Measurements from ENCODE around the gene HDAC4.
"Not testable (repeated sequence)": the region's sequence is repeated elsewhere in the genome, so short reads cannot be mapped to it uniquely, and the experiment has no call there.

HDAC4 gene

DNA sequence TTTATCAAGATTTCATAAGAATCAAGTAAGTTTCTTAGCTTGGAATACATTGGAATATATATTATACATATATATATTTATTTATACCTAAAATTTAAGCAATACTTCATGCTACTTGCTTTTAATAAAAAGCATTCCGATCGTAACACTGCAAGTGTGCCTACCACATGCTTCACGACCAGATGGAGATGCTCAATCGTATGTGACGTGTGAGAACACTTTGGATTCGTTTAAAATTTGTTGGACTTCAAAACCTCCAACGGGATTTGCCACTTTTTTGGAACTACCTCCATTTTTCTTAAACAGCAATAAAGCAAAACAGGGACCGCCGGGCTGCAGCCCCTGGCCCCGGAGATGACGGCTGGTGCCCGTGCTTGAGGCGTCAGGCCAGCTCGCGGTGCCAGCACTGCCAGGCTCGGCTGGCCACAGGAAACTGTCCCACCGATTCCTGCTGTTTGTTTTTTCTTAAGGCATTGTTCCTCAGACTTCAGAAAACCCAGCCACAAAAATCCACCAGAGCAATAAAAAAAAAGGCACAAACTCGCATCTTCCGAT, 348.9 kb downstream of the HDAC4 start:
- DNase-seq = no peak

DNA sequence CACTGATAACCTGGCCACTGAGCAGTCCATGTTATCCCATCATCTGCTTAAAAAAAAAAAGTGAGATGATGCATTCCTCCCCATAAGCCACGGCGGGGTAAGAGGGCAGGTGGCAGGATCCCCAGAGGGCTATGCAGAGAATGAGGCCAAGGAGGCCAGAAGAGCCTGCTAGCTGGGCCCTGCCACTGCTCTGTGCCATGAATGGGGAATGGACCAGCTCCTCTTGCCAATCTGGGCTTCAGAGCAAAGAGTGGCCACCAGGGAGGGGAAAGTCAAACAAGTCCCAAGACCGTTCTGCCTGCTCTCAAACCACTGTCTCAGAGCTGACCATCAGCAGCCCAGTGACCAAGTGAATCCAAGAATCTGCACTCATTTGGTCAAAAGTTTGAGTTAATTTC, 350.6 kb downstream of the HDAC4 start:
- DNase-seq = no peak

DNA sequence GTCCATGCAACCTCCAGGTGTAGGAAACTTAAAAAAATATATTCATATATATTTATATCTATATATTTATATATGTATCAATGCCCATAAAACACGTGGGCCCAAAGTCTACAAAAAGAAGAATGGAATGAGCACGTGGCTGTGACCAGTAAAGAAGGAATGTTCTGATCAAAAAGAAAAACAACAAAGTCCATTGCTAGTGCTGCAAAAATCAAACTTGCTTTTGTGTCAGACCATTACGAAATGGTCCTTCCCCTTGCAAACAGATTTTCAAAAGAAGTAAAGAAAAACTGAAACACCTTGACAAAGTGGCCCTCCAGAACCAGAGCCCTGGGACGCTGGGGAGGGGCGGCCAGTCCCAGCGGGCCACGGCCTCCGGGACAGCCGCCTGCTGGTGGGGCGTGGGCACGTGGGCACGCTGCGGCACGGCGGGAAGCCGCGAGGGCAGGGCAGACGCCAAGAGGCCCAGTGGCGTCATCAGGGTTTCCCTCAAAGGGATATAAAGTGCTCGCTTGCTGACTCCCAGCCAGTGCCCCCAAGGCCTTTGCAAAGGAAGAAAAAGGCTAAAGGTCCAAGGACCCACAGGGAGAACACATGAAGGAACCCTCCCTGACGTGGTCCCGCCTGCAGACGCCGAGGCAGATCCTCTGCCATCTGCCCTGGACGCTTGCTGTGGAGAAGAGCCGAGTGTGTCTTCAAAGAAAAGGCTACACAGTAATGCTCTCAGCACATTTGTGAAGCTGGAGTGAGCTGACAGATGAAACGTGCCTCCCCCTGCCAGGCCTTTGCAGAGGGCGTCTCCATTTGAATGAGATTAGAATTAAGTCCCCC, 351.2 kb downstream of the HDAC4 start:
- DNase-seq = no peak

DNA sequence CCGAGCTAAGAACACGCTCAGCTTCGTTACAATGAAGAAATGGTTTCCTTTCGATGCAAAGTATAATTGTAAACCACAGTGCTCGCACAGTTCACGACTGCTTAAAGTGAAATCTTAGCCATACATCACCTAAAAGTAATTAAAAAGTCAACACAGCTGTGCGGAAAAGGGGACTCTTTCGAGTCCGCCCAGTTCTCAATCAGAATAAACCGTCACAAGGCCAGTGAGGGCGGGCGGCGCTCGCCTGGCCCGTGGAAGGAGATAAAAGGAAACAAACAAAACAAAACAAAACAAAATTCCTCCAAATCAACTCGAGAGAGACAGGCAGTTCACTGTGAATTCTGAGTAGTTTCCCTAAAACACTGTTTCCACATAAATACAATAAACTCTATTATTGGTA, 352.1 kb downstream of the HDAC4 start:
- no peak for DNase-seq

DNA sequence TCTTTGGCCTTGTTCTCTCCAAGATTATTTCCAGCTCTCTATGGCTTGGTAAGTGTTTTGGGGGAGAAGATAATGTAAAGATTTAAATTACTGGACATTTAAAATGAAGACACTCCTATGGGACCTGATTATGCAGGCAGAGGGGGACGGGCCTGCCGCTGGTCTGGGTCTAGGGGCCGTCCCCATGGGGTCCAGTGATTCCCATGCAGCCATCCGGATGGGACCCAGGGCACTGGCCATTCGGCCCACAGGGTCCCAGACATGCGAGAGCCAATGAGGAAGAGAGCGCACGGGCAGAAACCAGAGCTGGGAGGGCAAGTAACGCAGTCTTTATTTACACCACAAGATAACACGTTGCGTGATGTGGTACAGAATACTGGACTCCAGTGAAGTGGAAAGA, 353.0 kb downstream of the HDAC4 start:
- no peak for DNase-seq

DNA sequence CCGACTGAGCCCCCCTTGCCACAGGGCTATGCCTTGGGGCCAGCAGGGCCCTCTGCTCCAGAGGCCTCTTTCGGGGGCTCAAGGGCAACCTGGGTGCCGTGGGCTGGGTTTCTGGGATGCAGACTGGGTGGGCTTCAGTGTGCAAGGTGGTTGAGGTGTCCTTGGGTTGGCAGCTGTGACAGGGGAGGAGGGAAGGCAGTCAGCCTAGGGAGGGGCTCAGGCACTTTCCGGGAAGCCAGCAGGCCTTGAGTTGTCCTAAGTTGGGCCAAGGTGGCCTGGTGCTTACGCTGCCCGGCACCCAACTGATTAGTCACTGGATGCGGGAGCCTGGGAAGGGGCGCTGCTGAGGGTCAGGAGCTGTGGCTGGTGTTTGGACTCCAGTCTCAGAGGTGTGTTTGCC, 353.4 kb downstream of the HDAC4 start:
- DNase-seq = no peak

DNA sequence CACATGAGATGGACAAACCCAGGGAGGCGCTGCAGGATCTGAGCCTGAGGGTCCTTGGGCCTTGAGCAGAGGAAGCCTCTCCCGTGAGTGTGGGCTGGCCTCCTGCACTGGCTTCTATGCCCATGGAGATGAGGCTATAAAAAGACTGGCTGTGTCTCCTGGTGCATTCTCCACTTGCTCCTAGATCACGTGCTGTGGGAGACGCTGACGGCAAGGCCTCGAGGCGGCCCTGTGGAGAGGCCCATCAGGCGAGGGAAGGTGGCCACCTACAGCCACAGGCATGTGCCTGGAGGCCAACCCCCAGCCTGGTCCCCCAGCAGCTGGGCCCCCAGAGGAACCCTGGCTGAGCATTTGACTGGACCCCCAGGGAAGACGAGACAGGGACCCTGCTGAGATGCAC, 354.0 kb downstream of the HDAC4 start:
- no peak for DNase-seq

DNA sequence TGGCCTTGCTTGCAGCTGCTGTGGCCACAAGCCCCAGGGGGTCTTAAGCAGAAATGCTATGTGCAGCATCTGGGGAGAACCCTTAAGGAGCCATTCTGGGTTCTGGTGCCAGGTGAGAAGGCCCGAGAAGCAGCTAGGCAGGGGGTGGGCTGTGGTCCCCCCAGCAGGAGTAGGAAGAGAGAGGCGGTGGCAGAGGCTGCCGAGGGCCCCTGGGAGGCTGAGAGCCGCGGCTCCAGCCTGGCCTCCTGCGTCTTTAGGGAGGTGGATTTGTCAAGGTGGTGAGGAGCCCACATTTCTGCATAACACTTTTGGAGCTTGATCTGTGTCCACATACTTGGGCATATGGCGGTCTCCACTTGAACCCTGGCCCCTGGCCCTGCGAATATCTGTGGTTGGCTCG, 356.5 kb downstream of the HDAC4 start:
- DNase-seq = no peak

DNA sequence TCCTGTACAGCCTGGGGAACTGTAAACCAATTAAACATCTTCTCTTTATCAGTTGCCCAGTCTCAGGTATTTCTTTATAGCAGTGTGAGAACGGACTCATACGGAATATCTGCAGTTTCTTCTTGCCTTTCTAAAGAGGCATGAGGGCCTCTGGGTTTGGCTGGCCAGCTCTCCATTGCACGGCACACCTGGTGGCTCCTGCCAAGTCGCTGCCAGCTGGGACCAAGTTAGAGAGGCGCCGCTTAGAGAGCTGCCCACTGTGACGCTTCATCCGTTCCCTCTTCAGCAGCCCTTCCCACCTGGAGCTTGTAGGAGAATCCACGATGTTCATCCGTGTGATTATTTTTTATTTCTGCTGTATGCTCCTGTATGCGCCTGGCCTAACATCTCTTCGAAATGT, 357.5 kb downstream of the HDAC4 start:
- no peak for DNase-seq

DNA sequence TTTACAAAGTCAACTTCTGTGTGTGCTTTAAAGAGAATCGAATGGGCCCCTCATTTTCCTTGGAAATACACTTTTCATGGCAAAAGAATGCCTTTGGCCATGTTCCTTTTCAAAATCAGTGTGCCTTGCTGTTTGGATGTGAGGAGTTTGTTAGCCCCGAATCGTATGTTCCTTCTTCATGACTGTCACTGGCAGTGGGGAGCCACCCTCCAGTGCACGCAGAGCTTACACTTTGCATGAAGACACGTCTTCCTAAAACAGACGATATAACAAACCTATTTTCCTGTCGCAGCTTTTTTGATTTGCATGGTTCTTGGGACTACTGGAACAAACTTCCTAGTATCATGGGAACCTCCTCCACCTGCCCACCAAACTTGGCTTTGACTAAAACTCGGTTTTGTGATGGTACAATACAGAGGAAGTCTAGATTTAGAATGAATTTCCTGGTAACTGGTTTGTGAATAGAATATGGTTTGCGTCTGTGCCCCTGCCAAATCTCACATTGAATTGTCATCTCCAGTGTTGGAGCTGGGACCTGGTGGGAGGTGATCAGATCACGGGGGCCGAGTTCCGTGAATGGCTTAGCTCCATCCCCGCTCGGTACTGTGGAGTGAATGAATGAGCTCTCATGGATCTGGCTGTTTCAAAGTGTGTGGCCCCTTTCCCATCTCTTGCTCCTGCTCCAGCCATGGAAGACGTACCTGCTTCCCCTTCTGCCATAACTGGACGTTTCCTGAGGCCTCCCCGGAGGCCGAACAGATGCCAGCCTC, 358.1 kb downstream of the HDAC4 start:
- no peak for DNase-seq

DNA sequence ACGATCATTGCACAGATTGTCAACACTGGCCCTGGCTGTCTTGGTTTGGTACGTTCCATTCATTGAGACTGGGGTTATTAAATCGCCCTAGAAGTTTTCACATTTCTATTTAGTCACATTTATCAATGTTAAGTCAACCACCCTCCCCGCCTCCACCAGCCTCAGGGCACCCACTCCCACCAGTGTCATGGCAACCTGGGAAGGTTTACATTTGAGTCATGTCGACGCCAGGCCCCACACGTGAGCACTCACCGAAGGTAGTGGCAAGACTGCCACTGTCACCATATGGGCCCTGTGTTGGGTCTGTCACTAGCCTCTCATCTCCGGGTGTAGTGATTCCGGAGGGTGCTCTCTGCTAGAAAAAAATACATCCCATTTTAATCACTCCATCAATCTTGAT, 358.8 kb downstream of the HDAC4 start:
- DNase-seq = no peak

DNA sequence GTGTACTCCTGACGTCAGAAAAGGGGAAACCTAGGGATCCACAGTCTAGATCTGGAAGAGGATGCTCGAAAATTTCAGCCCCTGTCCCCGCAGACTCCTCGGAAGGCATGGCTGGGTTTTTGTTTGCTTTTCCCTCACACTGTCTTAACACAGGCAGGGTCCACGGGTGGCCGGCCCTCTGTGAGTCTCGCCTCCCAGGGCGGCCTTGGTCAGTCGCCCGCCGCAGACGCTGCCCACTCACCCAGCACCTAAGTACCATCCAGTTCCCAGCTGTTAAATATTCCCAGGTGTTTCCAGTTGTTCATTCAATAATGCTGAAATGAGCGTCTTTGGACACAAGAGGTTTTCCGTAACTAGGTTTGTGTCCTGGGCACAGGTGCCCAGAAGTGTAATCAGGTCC, 359.8 kb downstream of the HDAC4 start:
- no peak for DNase-seq

DNA sequence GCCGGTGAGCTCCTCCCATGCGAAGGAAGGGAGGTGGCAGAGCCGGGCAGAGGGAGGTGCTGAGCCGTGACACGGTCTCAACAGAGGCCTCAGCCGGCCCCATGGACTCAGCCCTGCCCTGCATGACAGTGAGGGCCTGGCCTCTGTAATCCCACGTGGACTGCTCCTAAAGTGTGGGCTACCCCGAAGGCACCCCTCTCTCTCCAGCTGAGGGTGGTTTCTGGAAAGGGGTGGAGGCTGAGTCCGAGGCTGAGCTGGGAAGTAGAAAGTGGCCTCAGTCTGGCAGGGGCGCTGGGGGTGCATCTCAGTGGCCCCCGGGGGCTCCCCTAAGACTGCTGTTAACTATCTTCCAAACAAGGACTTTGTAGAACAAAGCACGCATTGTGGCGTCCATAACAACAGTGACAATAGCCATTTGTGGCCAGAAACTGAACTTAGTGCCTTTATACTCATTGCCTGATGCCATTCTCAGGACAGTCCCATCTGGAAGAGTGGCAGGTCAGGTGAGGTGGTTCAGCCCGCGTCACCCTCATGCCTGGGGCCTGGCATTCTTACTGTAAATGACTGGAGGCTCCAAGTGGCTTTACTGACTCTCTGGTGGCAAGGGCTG, 360.6 kb downstream of the HDAC4 start:
- no peak for DNase-seq

DNA sequence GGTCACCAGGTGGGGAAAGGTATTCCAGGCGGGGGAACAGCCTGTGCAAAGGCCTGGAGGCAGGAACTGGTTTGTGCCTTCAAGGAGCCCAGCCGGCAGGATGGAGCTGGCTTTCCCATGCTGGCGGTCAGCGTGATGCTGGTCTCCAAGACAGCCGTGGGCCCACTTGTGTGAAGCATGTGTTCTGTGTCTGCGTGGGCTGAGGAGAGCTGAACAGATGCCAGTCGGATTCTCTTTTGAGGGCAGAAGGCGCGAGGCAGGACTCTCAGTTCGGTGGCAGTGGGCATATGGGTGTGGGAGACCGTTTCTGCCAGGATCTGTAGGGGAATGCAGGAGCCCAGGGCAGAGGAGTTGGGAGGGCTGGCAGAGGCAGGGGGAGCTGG, 361.4 kb downstream of the HDAC4 start:
- no peak for DNase-seq

DNA sequence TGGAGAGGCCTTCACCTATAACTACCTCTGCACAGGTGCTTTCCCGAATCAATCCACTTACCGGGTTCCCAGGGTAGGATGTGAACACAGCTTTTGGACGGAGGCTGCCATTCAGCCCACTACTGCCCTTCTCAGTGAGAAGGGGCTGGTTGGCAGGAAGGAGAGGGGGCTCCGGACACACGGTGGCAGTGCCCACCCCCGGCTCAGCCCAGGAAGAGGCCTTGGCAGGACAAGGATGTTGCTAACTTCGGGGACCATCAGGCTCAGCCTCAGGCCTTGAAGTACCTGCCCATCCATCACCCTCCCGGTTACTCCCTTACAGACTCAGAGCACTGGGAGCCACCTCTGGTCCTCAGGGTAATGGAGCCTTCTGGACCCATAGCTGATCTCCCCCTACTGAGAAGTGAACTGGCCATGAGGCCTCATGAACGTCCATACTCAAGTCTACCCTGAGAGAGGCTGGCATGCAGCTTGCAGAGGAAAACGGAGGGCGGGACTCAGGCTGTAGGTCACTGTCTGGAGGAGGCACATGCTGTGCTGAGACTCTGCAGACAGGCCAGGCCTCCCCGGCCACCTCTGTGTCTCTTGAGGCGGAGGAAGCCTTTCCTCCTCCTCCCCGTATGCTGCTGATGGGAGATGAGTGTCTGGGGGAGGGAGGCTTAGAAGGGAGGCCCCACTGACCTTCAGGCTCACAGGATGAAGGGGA, 361.9 kb downstream of the HDAC4 start:
- DNase-seq = no peak

DNA sequence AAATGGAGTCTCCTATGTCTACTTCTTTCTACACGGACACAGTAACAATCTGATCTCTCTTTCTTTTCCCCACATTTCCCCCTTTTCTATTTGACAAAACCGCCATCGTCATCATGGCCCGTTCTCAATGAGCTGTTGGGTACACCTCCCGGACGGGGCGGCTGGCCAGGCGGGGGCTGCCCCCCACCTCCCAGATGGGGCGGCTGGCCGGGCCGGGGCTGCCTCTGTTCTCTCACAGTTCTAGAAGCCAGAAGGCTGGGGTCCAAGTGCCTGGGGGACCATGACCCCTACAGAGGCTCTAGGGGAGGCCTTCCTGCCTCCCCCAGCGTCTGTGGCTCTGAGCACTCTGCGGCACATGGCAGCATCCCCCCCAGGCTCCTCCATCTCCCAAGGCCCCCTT, 362.5 kb downstream of the HDAC4 start:
- DNase-seq = not testable (repeated sequence)

DNA sequence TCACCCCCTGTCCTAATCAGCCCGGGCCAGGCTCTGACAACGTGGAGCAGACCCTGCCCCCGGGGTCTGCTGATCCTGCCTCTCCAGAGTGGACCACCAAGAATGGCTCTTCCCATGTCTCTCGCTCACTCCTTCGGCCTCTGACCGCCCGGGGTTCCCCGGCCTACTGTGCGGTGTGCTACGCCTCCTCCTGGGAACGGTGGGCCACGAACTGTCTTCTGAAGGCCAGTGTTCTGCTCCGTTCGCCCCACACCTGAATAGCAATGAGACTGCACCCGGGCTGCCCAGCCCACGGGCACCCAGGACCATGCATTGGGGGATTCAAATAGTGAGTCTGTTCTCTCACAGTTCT, 363.3 kb downstream of the HDAC4 start:
- DNase-seq = no peak

DNA sequence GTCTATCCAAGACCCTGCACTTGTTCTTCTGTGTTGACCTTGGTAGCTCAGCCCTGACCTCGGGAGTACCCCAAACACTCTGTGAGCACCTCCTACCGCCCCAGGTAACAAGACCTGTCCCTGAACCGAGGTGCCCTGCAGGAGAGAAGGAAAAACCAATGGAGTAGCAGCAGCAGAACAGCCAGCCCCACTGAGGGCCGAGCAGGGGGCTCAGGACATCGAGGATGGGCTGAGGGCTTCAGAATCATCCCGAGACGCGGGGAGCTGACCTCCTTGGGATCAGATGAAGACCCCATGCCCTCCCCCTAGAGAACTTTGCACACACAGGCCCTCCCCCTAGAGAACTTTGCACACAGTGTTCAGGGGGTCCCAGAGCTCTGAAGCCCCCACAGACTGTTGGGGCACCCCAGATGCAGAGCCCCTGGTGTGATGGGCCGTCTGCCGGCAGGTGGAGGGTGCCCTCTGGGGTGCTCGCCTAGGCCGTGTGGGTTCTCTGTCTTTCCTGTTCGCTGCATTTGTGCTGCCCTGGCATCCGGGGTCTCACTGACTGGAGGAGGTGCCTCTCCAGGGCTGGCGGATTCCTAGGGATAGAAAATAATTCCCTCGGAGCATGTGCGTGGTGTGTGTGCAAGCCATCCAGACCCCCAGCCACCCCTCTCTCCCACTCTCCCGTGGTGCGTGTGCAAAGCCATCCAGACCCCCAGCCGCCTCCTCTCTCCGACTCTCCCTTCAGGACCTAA, 363.8 kb downstream of the HDAC4 start:
- DNase-seq = no peak

DNA sequence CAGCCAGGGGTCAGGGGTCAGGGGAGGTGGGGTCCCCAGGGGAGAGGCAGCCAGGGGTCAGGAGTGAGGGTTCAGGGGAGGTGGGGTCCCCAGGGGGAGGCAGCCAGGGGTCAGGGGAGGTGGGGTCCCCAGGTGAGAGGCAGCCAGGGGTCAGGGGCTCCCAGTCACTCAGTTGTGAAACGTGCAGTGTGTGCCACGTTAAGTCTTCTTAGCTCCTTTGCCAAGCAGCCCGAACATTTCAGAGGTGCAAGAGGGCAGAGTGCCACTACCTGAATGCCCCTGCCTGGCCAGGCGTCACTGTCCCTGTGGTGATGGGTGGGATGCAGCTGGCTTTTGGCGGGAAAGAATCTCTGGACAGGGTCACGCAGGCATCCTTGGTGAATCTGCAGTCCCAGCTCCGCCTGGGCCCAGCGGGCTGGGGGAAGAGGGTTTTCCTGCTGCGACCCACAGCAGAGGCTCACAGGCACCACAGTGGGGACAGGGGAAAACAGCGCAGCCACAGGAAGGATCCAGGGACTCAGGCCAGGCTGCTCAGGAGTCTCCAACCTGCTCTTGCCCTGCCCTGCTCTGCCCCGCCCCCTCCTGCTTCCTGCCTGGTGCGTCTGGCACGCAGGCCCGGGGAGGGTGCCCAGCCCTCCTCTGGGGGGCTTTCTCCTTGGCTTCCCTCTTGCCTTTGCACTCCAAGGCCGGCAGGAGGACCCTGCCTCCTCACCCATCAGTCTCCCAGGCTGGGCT, 364.7 kb downstream of the HDAC4 start:
- DNase-seq = no peak

DNA sequence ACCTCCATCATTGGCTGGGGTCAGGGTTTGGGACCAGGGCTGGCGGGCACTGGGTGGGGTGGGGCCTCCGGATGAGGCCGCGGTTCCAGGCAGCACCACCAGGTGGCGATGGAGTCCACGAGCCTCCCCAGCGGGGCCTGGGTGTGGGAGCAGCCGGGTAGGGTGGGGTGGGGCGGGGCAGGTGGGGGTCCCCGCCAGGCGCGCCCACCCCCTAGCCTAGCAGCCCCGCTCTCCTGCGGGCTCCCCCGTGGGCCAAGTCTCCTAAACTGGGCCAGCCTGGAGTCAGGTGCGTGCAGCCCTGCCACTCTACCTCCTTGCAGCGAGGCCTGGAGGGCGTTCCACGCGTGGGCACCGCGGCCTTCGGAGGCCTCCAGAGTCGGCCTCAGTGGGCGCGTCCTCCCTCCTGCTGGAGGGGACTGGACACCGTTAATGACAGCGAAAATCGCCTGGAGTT, 365.4 kb downstream of the HDAC4 start:
- peak; percentile 60 for DNase-seq

DNA sequence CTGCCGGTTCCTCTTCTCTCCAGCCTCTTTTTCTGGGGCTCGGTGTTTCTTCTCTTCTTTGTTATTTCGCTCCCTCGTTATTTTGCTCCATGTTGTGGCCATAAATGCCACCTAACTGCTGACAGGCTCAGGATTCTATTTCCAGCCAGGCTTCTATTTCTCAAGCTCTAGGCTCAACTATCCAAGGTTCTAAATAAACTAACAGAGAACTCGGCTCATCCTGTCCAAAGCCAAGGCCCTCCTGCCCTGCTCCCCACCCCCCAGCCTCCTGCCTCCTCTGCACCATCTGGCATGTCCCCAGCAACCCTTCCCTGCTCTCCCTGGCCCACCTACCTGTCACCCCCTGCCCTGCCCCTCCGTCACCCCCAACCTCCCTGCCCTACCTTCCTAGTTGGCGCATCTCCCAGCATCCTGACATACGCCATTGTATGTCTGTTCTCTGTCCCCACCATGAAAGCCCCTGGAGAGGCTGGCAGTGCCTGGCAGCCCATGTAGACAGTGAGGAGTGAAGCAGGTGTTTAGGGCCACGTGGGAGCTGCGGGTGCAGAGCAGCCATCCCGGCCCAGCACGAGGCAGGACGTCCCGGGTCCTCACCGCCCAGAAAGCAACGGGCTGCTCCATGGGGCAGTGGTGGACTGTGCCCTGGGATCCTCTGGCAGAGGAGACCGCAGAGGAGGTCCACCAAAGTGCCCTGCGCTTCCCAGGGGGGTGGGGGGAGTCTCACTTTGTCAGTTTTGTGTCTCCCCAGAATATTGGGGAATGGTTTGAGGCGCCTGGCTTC, 366.1 kb downstream of the HDAC4 start:
- no peak for DNase-seq
